RWPE2 (cell line): ENCODE measurements around the gene UGT1A8.

ENCODE experiments used
- ATAC-seq: fragments of 200-7000 bp; cut with Tn5 transposase; 3 replicates; pipeline ENCODE4 v1.9.1; 2021; ENCODE audit warnings: low read depth
- DNase-seq: peaks from one replicate; pipeline ENCODE4 v3.0.0-alpha.2; 2020; ENCODE audit warnings: low spot score
- H3K27ac ChIP-seq: fragments of 450-650 bp; 2 replicates; pipeline ENCODE4 v1.5.1; 2017; ENCODE audit warnings: mild to moderate bottlenecking; ENCODE audit not compliant: poor library complexity, severe bottlenecking
- H3K27me3 ChIP-seq: fragments of 250-450 bp; sonication (Bioruptor Pico); 2 replicates; pipeline ENCODE4 v1.5.1; 2021; ENCODE audit warnings: mild to moderate bottlenecking, moderate library complexity; ENCODE audit not compliant: insufficient read depth, poor library complexity, severe bottlenecking
- H3K36me3 ChIP-seq: fragments of 250-450 bp; sonication (Bioruptor Pico); 2 replicates; pipeline ENCODE4 v1.5.1; 2020; ENCODE audit warnings: low read depth, mild to moderate bottlenecking, moderate library complexity
- H3K4me1 ChIP-seq: fragments of 250-450 bp; sonication (Bioruptor Pico); 2 replicates; pipeline ENCODE4 v1.5.1; 2021; ENCODE audit warnings: mild to moderate bottlenecking, moderate library complexity; ENCODE audit not compliant: insufficient read depth, poor library complexity, severe bottlenecking
- H3K4me3 ChIP-seq: fragments of 250-450 bp; sonication (Bioruptor Pico); 2 replicates; pipeline ENCODE4 v1.5.1; 2021; ENCODE audit warnings: mild to moderate bottlenecking, moderate library complexity; ENCODE audit not compliant: severe bottlenecking
- H3K9me3 ChIP-seq: fragments of 250-450 bp; sonication (Bioruptor Pico); 2 replicates; pipeline ENCODE4 v1.5.1; 2021; ENCODE audit warnings: mild to moderate bottlenecking, moderate library complexity; ENCODE audit not compliant: severe bottlenecking
- TF ChIP-seq, protein P1 (sequence below): fragments of 450-650 bp; IDR thresholded peaks from one replicate; pipeline ENCODE4 v1.5.1; 2017; ENCODE audit warnings: mild to moderate bottlenecking, moderate library complexity; ENCODE audit not compliant: poor library complexity, severe bottlenecking

UGT1A8 gene

DNA sequence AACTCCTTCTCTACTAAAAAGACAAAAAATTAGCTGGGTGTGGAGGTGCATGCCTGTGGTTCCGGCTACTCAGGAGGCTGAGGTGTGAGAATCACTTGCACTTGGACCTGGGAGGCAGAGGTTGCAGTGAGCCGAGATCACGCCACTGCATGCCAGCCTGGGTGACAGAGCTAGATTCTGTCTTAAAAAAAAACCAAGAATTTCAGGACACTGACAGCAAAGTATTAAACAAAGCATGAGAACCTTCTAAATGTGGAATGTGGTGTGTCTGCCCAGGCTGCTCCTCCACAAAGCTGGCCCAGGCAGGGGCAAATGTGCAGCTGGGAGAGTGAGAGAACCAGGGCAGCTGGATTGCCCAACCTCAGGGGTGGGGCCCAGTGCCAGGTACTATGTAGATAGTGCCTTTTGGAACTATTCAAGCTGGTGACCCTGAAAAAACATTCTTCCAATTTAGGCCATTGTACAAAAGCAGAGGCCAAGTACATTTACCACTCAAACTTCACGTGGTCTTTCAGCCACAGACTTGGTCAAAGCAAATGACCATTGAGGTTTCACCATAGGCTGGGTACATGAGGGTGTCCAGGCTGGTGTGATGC, 88.6 kb downstream of the UGT1A8 start:
- Histone ChIP-seq H3K9me3 (no peaks in the 10 kb centered on the region), H3K4me3 (no peak overlapping the region), H3K27ac (peak overlapping the region; percentile 17), H3K4me1 (peaks cover 22% of the 10 kb centered on the region), H3K36me3 (no peaks in the 10 kb centered on the region), H3K27me3 (no peaks in the 10 kb centered on the region)
- TF ChIP-seq, protein P1, sequence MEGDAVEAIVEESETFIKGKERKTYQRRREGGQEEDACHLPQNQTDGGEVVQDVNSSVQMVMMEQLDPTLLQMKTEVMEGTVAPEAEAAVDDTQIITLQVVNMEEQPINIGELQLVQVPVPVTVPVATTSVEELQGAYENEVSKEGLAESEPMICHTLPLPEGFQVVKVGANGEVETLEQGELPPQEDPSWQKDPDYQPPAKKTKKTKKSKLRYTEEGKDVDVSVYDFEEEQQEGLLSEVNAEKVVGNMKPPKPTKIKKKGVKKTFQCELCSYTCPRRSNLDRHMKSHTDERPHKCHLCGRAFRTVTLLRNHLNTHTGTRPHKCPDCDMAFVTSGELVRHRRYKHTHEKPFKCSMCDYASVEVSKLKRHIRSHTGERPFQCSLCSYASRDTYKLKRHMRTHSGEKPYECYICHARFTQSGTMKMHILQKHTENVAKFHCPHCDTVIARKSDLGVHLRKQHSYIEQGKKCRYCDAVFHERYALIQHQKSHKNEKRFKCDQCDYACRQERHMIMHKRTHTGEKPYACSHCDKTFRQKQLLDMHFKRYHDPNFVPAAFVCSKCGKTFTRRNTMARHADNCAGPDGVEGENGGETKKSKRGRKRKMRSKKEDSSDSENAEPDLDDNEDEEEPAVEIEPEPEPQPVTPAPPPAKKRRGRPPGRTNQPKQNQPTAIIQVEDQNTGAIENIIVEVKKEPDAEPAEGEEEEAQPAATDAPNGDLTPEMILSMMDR: no peak
- peak; percentile 29; the same call in 1 of the 3 replicates for ATAC-seq
- DNase-seq: no peak

DNA sequence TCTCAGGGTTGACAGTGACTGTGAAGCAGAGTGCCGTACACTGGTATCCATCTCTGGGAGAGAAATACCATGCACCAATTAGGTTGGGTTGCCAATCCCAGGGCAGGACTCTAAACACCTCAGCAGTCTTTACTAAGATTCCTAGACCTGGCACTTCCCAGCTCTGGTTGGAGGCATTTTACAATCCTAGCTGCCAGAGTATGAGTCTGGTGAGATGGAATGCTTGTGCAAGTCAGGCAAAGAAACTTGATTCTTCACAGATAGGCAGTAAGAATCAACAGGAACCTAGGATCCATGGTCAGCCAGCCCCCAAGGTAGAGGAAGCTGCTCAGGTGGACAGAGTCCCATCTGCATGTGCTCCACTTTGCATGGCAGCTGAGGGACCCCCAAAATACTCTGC, 89.3 kb downstream of the UGT1A8 start:
- no peaks in the 10 kb centered on the region for H3K9me3 ChIP-seq
- H3K4me3 ChIP-seq: no peak overlapping the region
- no peak for DNase-seq
- peak overlapping the region; percentile 17 for H3K27ac ChIP-seq
- TF ChIP-seq, protein P1: no peak
- H3K27me3 ChIP-seq: no peaks in the 10 kb centered on the region
- H3K4me1 ChIP-seq: peaks cover 22% of the 10 kb centered on the region
- peak; percentile 81 for ATAC-seq
- H3K36me3 ChIP-seq: no peaks in the 10 kb centered on the region

DNA sequence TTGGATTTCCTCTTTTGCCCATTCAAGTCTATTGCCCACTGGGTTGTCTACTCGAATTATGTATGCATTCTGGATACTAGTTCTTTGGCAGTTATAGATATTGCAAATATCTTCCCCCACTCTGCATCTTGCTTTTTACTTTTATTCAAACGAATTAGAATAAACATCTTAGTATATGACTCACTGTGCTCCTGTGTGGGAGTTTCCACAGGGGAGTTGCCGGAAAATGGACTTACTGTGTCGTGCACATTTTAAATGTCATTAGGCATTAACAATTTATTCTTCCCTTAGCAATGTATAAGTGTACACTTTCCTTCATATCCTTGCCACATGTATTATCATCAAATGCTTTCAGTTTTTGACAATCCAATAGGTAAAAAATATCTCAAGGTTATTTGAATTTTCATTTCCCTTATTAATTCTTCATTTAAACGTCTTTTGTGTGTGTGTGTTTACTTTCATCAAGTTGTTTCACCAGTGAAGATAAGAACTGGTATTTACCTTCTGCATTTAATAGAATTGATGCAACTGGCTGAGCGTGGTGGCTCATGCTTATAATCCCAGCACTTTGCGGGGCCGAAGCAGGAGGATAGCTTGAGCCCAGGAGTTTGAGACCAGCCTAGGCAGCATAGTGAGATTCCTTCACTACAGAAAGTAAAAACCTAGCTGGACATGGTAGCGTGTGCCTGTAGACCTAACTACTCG, 90.7 kb downstream of the UGT1A8 start:
- ATAC-seq (no peak), DNase-seq (no peak)
- Histone ChIP-seq H3K36me3 (no peaks in the 10 kb centered on the region), H3K4me3 (no peak overlapping the region), H3K27ac (no peak overlapping the region), H3K4me1 (peaks cover 22% of the 10 kb centered on the region), H3K27me3 (no peaks in the 10 kb centered on the region), H3K9me3 (no peaks in the 10 kb centered on the region)
- TF ChIP-seq, protein P1: no peak

DNA sequence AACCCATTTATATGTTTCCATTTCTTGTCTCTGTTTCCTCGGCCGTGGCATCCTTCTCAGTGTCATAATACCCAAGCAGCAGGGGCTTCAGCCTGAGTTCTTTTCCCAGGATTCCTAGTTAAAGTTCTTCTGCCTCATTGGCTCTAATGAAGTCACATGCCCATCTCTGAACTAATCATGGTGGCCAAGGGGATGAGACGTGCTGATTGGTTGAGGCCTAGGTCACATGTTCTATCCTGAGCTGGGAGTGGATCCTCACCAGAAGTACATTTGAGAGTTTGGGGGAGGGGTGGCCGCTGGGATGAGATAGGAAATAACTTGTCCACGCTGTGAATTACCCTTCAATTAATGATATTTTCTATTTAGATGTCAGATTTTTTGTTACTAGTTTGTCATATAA, 91.5 kb downstream of the UGT1A8 start:
- DNase-seq (no peak), ATAC-seq (no peak)
- Histone ChIP-seq H3K4me3 (no peak overlapping the region), H3K36me3 (no peaks in the 10 kb centered on the region), H3K27me3 (no peaks in the 10 kb centered on the region), H3K4me1 (peaks cover 22% of the 10 kb centered on the region), H3K27ac (no peak overlapping the region), H3K9me3 (no peaks in the 10 kb centered on the region)
- TF ChIP-seq, protein P1: no peak
